Measurements from ENCODE around the gene UQCC3. TPM values are rescaled to one million over a fixed set of nuclear protein-coding genes. Genes with fewer than 3 reads are reported as not detected.

UQCC3 gene
- total and polyA plus RNA-seq, 9 of the 15 experiments (the other 6 are each of a cell fraction or from before 2014, with no cell fraction given), result 3.3 to 44.3 (median 8.0) TPM

DNA sequence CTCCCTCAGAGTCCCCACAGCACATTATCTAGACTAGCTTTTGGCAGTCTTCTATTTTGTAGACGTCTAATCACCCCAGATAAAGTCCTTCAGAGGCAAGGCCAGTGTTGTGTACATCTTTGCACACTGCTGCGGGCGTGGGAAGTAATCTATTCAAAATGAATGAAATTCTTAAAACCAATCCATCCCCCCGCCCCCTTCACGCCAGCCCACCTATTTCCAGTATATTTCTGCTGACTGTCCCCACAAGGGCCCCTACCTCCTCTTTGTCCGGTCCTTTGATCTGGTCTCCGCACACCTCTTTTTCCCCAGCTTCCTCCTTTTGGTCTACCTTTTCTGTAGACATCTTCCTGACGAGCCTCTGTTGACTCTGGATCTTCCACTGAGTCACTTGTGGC is 35.4 kb downstream of the UQCC3 start:
- intact Hi-C loops (cut with micrococcal nuclease), result loop anchor here (2.0 to 5.0 kb wide), 2 partner anchors 20 to 310 kb away; partner anchors contain the start of gene HNRNPUL2
- H3K27ac ChIP-seq (ENCODE audit: extremely low read depth, low read depth, low read length), result peak overlapping the region; percentile 57
- ATAC-seq, result no peak

More for the DNA sequence above, 35.4 kb downstream of the UQCC3 start:
- H3K36me3 ChIP-seq (ENCODE audit: control insufficient read depth, insufficient read depth, low read length), result peaks cover 67% of the 10 kb centered on the region
- 46% methylated on average over 8 of the region's 8 CpGs for WGBS (ENCODE audit: insufficient coverage, low coverage, missing lambda C conversion rate)
- no peak for DNase-seq (ENCODE audit: extremely low read depth in 1 of 4, low spot score in 3 of 4)
- TF ChIP-seq XRCC5 (IDR thresholded peaks at IDR 0.05; ENCODE audit: low read depth, low read length) (0 out of 2 replicates have a peak, but pooled peaks have one; percentile 11), HMGN3 (IDR thresholded peaks at IDR 0.05; ENCODE audit: borderline replicate concordance, extremely low read depth, insufficient read length, low read depth, low read length) (peak; percentile 8), POLR2H (tag; IDR thresholded peaks at IDR 0.05; ENCODE audit: low read depth) (no peak), BCLAF1 (IDR thresholded peaks at IDR 0.05; ENCODE audit: borderline replicate concordance in 1 of 2, control insufficient read depth in 1 of 2, low read depth in 2 of 2, low read length in 1 of 2) (no peak)
- TF ChIP-seq, protein P1, sequence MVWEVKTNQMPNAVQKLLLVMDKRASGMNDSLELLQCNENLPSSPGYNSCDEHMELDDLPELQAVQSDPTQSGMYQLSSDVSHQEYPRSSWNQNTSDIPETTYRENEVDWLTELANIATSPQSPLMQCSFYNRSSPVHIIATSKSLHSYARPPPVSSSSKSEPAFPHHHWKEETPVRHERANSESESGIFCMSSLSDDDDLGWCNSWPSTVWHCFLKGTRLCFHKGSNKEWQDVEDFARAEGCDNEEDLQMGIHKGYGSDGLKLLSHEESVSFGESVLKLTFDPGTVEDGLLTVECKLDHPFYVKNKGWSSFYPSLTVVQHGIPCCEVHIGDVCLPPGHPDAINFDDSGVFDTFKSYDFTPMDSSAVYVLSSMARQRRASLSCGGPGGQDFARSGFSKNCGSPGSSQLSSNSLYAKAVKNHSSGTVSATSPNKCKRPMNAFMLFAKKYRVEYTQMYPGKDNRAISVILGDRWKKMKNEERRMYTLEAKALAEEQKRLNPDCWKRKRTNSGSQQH (CRISPR knock-in tag; IDR thresholded peaks at IDR 0.05), result no peak
- H3K9me3 ChIP-seq (replicated peaks; ENCODE audit: control insufficient read depth, insufficient read depth, low read depth, low read length), result no peaks in the 10 kb centered on the region
- H3K4me2 ChIP-seq (ENCODE audit: insufficient read depth, low read length), result peak overlapping the region; percentile 78
- FAIRE-seq, result no peak
- peaks cover 2% of the 10 kb centered on the region for H3K9me1 ChIP-seq (ENCODE audit: control insufficient read depth, insufficient read depth, low read length)
- H3K4me3 ChIP-seq, result peak overlapping the region; percentile 72; the same call in 1 of the 2 replicates
- H3K27me3 ChIP-seq (ENCODE audit: control insufficient read depth in 2 of 2, insufficient read depth in 2 of 2, low read length in 2 of 2), result no peaks in the 10 kb centered on the region
- H4K20me1 ChIP-seq (replicated peaks; ENCODE audit: control insufficient read depth, insufficient read depth, low read length), result peaks cover 3% of the 10 kb centered on the region; the same call in 1 of the 2 replicates
- no peak overlapping the region for H2AFZ ChIP-seq (ENCODE audit: low read depth, low read length)
- in situ Hi-C loops (cut with MboI), result no loop called here
- BruUV-seq (replicated peaks), result no TSS peak
- ChIA-PET POLR2A (interaction anchor here (0.8 to 4.1 kb wide), 14 partner anchors 11 to 149 kb away, joined by 3 to 31 read pairs (median 6); partner anchors contain the start of genes C11orf98, CSKMT, HNRNPUL2 and TTC9C), CTCF (ENCODE audit: low intra/inter-chr PET ratio) (no interaction called here)
- H3K4me1 ChIP-seq (replicated peaks in 1 of 2; ENCODE audit: control insufficient read depth in 2 of 2, insufficient read depth in 2 of 2, low read length in 2 of 2), result peaks cover 29 to 42% of the 10 kb centered on the region in 2 experiments
- H3K79me2 ChIP-seq (ENCODE audit: control insufficient read depth, insufficient read depth, low read length), result peaks cover 14% of the 10 kb centered on the region
- peak overlapping the region; percentile 7 to 89; a peak in 2 of 4 replicates for H3K9ac ChIP-seq (ENCODE audit: insufficient read depth in 1 of 2, low read depth in 2 of 2, low read length in 2 of 2)
